ENCODE data around the gene TEKTIP1. TPM values are rescaled to one million over a fixed set of nuclear protein-coding genes. Genes with fewer than 3 reads are reported as not detected.

TEKTIP1 gene
- total and polyA plus RNA-seq, 10 of the 15 experiments (the other 5 are each of a cell fraction or from before 2014, with no cell fraction given): 0.18 to 2.6 (median 0.60) TPM; not detected in 5

GRCh38 chr19:3533033-3533432 is 5.9 kb upstream of the TEKTIP1 start (continued):
- TF ChIP-seq, protein P1, sequence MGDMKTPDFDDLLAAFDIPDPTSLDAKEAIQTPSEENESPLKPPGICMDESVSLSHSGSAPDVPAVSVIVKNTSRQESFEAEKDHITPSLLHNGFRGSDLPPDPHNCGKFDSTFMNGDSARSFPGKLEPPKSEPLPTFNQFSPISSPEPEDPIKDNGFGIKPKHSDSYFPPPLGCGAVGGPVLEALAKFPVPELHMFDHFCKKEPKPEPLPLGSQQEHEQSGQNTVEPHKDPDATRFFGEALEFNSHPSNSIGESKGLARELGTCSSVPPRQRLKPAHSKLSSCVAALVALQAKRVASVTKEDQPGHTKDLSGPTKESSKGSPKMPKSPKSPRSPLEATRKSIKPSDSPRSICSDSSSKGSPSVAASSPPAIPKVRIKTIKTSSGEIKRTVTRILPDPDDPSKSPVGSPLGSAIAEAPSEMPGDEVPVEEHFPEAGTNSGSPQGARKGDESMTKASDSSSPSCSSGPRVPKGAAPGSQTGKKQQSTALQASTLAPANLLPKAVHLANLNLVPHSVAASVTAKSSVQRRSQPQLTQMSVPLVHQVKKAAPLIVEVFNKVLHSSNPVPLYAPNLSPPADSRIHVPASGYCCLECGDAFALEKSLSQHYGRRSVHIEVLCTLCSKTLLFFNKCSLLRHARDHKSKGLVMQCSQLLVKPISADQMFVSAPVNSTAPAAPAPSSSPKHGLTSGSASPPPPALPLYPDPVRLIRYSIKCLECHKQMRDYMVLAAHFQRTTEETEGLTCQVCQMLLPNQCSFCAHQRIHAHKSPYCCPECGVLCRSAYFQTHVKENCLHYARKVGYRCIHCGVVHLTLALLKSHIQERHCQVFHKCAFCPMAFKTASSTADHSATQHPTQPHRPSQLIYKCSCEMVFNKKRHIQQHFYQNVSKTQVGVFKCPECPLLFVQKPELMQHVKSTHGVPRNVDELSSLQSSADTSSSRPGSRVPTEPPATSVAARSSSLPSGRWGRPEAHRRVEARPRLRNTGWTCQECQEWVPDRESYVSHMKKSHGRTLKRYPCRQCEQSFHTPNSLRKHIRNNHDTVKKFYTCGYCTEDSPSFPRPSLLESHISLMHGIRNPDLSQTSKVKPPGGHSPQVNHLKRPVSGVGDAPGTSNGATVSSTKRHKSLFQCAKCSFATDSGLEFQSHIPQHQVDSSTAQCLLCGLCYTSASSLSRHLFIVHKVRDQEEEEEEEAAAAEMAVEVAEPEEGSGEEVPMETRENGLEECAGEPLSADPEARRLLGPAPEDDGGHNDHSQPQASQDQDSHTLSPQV (IDR thresholded peaks at IDR 0.05): no peak

- BruUV-seq (replicated peaks): no TSS peak
- no peak for ATAC-seq
- no peak for TF ChIP-seq EZH2 (IDR thresholded peaks at IDR 0.05; ENCODE audit: borderline replicate concordance, control insufficient read depth, low read depth, low read length)
- no peak for TF ChIP-seq E2F4 (IDR thresholded peaks at IDR 0.05; ENCODE audit: low read depth, low read length)
- TF ChIP-seq BCLAF1 (IDR thresholded peaks at IDR 0.05): no peak
- no peak for TF ChIP-seq LARP7 (IDR thresholded peaks at IDR 0.05)
- TF ChIP-seq MYB (IDR thresholded peaks at IDR 0.05; ENCODE audit: borderline replicate concordance, low read depth, low read length): no peak
- no peak for TF ChIP-seq TCF7 (IDR thresholded peaks at IDR 0.05; ENCODE audit: borderline replicate concordance)
- TF ChIP-seq SUZ12 (IDR thresholded peaks at IDR 0.05; ENCODE audit: unreplicated experiment): no peak
- no peak for TF ChIP-seq JUND (IDR thresholded peaks at IDR 0.05; ENCODE audit: low read depth, low read length)
- no peak for TF ChIP-seq NFIC (IDR thresholded peaks at IDR 0.05; ENCODE audit: low read depth, low read length)
- no peak for TF ChIP-seq SPI1 (IDR thresholded peaks at IDR 0.05; ENCODE audit: borderline replicate concordance, insufficient read depth, low read depth, low read length)
- no peak for TF ChIP-seq MEF2B (IDR thresholded peaks at IDR 0.05; ENCODE audit: partially characterized antibody, poor library complexity, severe bottlenecking)
- no peak for TF ChIP-seq POU2F2 (IDR thresholded peaks at IDR 0.05; ENCODE audit: borderline replicate concordance, low read depth, low read length)
Measured at GRCh38 chr19:3533563-3534216, 5.3 kb upstream of the TEKTIP1 start.

More at GRCh38 chr19:3533563-3534216, 5.3 kb upstream of the TEKTIP1 start:
- Histone ChIP-seq H3K27ac (ENCODE audit: control insufficient read depth, insufficient read depth) (no peak overlapping the region), H3K4me3 (no peak overlapping the region), H2AFZ (ENCODE audit: control insufficient read depth, low read depth, low read length) (no peak overlapping the region), H3K79me2 (ENCODE audit: control insufficient read depth, insufficient read depth, low read length) (no peaks in the 10 kb centered on the region), H4K20me1 (ENCODE audit: control insufficient read depth, insufficient read depth) (no peaks in the 10 kb centered on the region), H3K36me3 (ENCODE audit: control insufficient read depth in 2 of 2, insufficient read depth in 2 of 2, low read length in 1 of 2) (peaks cover 9 to 27% of the 10 kb centered on the region in 2 experiments), H3K4me2 (ENCODE audit: control insufficient read depth, insufficient read depth) (no peak overlapping the region), H3K27me3 (replicated peaks in 1 of 2; ENCODE audit: control insufficient read depth in 2 of 2, insufficient read depth in 2 of 2, low read length in 1 of 2) (no peaks in the 10 kb centered on the region), H3K9me3 (replicated peaks; ENCODE audit: control insufficient read depth, insufficient read depth, low read length) (no peaks in the 10 kb centered on the region), H3K4me1 (ENCODE audit: control insufficient read depth, insufficient read depth, low read length) (no peaks in the 10 kb centered on the region), H3K9ac (ENCODE audit: control insufficient read depth, insufficient read depth, low read length) (no peak overlapping the region)
- CTCF ChIA-PET: no interaction called here
- in situ Hi-C loops (cut with MboI): no loop called here
- FAIRE-seq (no peak), DNase-seq (ENCODE audit: low read depth, low spot score) (no peak)
- WGBS (ENCODE audit: insufficient coverage, insufficient replicate concordance, low lambda C conversion rate, missing lambda C conversion rate): 88% methylated on average over 12 of the region's 12 CpGs
- intact Hi-C loops (cut with micrococcal nuclease; ENCODE audit: unreplicated experiment): no loop called here
- SMC1A ChIA-PET (ENCODE audit: uncharacterized antibody, unreplicated experiment): no interaction called here
- POLR2A ChIA-PET: no interaction called here
- RAD21 ChIA-PET (ENCODE audit: unreplicated experiment): no interaction called here
